CD4-positive, alpha-beta T cell treated with Interleukin-1 beta for 1 hour (primary cell): ENCODE results near the gene PSAP.

Source experiments
- DNase-seq, 2 donors: peaks; one replicate each; pipeline ENCODE4 v3.0.0-alpha.2; 2020 to 2022

Gene PSAP

DNA sequence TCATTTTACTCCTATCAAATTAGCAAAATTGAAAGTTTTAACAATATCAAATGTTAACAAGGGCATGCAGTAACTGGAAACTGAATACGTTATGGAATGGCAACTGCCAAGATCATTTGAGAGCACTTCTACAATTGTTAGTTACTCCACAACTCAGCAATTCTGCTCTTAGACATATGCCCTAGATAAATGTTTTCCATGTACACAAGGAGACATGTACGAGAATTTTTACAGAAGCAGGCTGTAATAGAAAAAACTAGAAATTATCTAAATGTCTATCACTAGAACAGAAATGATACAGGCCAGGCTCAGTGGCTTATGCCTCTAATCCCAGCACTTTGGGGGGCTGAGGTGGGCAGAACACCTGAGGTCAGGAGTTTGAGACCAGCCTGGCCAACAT lies 7.0 kb downstream of the PSAP start:
- DNase-seq = no peak

GRCh38 chr10:71842856-71843686 lies 8.0 kb downstream of the PSAP start:
- DNase-seq = no peak

DNA sequence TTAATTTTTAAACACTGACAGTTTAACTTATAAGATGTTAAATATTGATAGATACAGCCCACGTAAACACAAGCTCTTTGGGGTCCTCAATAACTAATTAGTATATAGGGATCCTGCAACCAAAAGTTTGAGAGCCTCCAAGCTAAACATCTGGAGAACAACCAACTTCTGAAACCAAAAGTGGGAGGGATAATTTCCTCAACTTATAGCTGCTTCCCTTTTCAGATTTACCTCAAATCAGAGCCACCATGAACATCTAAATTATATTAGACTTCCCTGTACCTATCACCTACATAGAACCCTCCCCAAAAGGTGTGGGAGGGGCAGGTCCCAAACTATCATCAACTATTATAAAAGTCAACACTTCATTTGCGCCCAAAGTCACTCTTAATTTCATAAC lies 8.6 kb downstream of the PSAP start:
- DNase-seq = no peak

DNA sequence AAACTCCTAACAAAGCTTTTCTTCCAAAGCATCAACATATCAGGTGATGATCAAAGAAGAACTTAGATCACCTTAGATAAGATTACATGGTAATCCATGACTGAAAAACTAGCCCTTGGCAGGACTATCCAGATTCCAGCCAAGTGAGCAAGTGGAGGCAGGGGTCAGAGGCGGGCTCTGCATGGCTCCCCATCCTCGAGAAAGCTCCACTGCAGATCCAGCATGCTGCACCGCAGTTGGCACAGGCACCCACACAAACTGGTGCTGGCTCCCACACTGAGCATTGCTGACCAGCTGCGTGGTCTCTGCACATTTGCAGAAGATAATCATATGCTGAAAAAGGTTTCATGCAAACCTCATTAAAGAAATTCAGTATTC lies 10.1 kb downstream of the PSAP start:
- no peak for DNase-seq

GRCh38 chr10:71840177-71840957 lies 10.7 kb downstream of the PSAP start:
- DNase-seq = no peak

- no peak for DNase-seq
These were observed 12.5 kb downstream of the PSAP start for GRCh38 chr10:71838264-71839211.

- DNase-seq = no peak
These were observed 13.8 kb downstream of the PSAP start for GRCh38 chr10:71837098-71837827.

- DNase-seq = no peak
These were observed 14.5 kb downstream of the PSAP start for GRCh38 chr10:71836596-71836974.

GRCh38 chr10:71835671-71836595 lies 15.1 kb downstream of the PSAP start:
- DNase-seq = peak in 1 of 2 donors; percentile 80

- DNase-seq = no peak
These were observed 16.7 kb downstream of the PSAP start for GRCh38 chr10:71834343-71834674.

DNA sequence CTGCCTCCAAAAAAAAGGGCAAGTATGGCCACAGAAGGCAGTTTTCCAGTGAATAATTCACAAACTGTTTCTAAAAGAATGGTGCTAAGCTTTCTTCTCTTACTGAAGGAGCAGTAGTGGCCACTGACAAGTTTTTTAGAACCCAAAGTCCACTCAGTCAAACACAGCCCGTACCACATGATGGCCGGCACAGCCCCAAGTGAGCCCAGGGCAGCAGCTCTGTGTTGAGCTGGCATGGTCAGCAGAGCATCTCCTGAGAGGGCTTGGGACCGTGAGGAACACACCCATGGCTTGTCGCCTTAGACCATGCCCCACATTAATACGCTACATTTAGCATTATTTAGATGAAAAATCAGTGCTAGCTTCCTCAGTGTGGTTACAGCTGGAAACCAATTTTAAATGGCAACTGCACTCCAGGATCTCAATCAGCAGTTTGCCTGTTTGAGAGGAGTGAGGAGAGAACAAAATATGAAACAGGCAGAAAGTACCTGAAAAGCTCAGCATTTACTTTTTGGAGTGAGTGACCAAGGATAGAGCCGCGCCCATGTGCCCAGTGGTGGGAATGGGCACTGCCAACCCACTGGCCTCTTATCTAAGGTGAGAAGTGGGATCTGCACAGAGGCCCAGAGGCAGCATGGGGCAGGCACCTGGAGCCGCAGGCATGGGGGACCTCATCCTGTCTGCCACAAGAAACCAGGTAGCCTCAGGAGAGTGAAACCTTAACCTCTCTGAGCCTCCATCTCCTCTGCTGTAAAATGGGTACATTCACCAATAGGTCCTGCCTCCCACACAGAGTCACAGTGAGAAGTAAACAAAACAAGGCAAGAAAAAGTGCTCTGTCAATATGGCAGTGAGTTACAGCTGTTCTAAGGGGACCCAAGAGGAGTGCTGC lies 17.4 kb downstream of the PSAP start:
- DNase-seq = no peak

DNA sequence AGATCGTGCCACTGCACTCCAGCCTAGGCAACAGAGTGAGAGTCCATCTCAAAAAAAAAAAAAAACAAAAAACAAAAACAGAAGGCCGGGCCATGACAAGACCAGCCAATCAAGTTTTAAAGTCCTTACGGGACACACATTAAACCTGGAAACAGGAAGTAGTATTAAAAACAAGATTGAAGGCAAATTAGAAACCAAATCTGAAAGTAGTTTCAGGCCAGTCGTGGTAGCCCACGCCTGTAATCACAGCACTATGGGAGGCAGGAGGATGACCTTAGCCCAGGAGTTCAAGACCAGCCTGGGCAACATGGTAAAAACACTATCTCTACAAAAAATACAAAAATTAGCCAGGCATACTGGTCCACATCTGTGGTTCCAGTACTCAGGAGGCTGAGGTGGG lies 18.1 kb downstream of the PSAP start:
- no peak for DNase-seq

- no peak for DNase-seq
These were observed 19.2 kb downstream of the PSAP start for GRCh38 chr10:71831646-71832552.

- DNase-seq = no peak
These were observed 20.3 kb downstream of the PSAP start for GRCh38 chr10:71830726-71831125.

DNA sequence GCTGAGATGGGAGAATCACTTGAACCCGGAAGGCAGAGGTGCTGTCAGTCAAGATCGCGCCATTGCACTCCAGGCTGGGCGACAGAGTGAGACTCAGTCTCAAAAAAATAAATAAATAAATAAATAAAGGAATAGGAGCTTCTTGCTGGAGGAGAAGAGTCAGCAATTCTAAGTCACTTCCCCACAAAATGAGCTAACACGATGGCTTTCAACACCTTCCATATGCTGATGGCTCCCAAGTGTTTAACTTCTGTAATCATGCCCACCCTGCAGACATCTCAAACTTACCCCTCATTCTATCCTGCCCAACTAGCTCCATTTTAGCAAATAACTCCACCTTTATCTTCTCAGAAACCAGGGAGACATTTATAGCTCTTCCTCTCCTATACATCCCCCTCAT lies 21.2 kb downstream of the PSAP start:
- no peak for DNase-seq

GRCh38 chr10:71829171-71829570 lies 21.9 kb downstream of the PSAP start:
- peak; percentile 16 to 81 for DNase-seq

DNA sequence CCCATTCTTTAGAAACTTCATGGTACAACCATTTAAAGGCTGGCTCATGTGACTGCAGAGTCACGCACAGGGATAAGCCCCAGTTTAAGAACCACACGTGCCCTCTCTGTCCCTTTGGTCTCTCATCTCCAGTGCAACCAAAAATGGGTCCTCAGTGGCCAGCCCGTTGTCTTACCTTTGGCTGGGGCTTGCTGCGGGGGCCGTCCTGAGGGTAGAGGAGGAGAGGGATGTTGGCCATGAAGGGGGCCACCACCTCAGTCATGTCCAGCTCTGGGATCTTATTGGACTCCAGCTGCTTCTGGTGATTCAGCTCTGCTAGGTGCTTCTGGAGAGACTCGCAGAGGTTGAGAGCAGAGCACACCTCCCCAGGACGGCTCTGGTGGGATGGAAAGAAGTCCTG lies 22.3 kb downstream of the PSAP start:
- no peak for DNase-seq

DNA sequence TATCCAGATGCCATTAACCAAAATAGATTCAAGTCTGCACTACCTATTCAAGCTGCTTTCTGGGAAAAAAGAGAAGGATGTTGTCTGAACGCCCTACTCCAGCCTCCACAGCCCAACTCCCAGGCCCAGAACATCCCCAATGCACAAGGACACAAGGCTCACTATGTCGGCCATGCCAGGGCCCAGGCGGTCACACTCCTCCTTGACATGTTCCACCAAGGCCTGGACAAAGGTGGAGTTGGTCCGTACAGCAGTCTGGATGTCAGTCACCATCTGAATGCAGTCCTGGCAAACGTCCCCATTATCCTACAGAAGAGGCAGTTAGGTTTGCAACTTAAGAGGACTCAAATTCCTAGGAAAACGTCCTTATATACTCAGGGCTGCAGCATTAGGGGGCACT lies 23.2 kb downstream of the PSAP start:
- DNase-seq = no peak

DNA sequence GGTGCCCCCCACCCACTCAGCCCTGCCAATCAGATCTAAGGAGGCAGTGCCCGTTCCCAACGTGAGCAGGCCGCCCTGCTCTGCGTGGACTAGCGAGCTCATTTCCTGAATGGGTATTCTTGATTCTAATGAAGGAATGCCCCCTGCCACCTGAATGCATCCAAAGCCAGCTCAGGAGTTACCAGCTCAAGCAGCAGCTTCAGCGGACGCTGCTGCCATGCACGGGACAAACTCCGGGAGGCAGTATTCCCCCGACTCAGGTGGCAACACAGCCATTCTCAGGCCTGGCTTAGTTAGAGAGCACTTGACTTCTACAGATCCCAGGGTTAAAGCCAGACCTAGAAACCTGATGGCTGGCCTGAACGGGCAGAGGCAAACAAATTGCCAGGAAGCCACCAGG lies 25.8 kb downstream of the PSAP start:
- no peak for DNase-seq
